Activated naive CD4-positive, alpha-beta T cell treated with anti-CD3 and anti-CD28 coated beads for 36 hours (primary cell): ENCODE measurements around the gene IGFLR1. TPM values are rescaled to one million over a fixed set of nuclear protein-coding genes. Genes with fewer than 3 reads are reported as not detected.
"Not testable (repeated sequence)": the region's sequence is repeated elsewhere in the genome, so short reads cannot be mapped to it uniquely, and the experiment has no call there.

Experiments used
- CTCF ChIA-PET: fragments of 350-600 bp; sonication (Branson Sonifier 250); formaldehyde crosslinking; loops from one replicate; lab custom pipeline; 2021; ENCODE audit warnings: antibody characterized with exemption; lab: Charles Lee
- DNase-seq: peaks from one replicate; pipeline ENCODE4 v3.0.0-alpha.2; 2020
- H3K27ac Mint-ChIP-seq: one replicate; pipeline ENCODE4 v1.8.0; 2021; ENCODE audit warnings: mild to moderate bottlenecking, mixed read lengths
- H3K27me3 Mint-ChIP-seq: one replicate; pipeline ENCODE4 v1.8.0; 2021; ENCODE audit warnings: low read depth, mixed read lengths
- H3K36me3 Mint-ChIP-seq: one replicate; pipeline ENCODE4 v1.8.0; 2021; ENCODE audit warnings: low read depth, mixed read lengths
- H3K4me1 Mint-ChIP-seq: one replicate; pipeline ENCODE4 v1.8.0; 2021; ENCODE audit warnings: low read depth, mixed read lengths
- H3K4me3 Mint-ChIP-seq: one replicate; pipeline ENCODE4 v1.8.0; 2021; ENCODE audit warnings: mild to moderate bottlenecking, moderate library complexity, mixed read lengths
- H3K9me3 Mint-ChIP-seq: one replicate; pipeline ENCODE4 v1.8.0; 2021; ENCODE audit warnings: mixed read lengths
- intact Hi-C: fragments of 100-400 bp; cut with micrococcal nuclease; formaldehyde crosslinking; loops from one replicate; pipeline ENCODE4 v1.15.1; 2023
- total RNA-seq, 2 experiments: library from RNA; stranded (reverse); gene quantifications; one replicate each; pipeline ENCODE4 v1.2.3, GENCODE V29; 2021

The IGFLR1 gene
- total RNA-seq, 2 experiments from 2014 or later, result 51.0 to 52.8 TPM

DNA sequence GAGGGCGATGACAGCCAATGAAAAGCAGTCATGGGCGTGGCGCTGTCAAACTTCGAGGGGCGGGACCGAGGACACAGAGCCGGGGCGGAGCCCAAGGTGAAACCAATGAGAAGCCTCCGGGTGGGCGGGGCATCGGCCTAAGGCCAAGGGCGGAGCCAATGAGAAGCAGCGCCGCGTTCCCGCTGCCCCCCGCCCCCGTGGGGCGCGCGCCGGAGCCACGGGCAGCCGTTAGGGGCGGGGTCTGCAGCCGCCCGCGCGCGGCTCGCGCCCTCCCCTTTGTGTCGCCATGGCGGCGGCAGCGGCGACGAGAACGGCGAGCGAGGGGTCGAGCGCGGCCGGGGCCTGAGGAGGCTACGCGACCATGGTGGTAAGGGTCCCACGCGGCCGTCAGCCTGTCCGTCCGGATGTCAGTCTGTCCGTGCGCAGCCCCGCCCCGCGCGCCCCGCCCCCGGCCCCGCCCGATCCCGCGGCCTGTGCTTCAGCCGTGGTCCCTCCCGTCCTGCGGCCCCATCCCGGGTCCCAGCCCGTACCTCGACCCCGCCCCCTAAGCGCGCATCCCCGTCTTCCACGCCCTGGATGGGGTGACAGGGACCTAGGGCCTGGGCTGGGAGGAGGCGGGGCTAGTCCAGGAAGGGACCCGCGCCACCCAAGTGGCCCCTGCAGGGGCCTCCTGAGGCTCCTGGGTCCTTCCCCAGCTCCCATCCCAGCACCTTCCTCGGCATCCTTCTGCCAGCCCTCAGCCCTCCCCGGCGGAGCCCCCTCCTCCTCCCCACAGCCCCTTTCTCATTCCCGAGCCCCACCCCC, 33.2 kb upstream of the IGFLR1 start, which contains the start of gene ARHGAP33:
Gene ARHGAP33 (plus strand): TSS at position 267 of the 804 bp plus-strand sequence. CDS start 95 bp downstream, at position 362.
- CTCF ChIA-PET, result no interaction called here
- Mint-ChIP-seq H3K36me3 (no peaks in the 10 kb centered on the region), H3K9me3 (no peaks in the 10 kb centered on the region), H3K27ac (no peak within 1 kb of the TSS), H3K4me3 (peak within 1 kb of the TSS; percentile 78), H3K27me3 (no peaks in the 10 kb centered on the region), H3K4me1 (peaks cover 18% of the 10 kb centered on the region)
- intact Hi-C loops, result loop anchor here (1.0 to 5.0 kb wide), 9 partner anchors 17 to 279 kb away; partner anchors contain the start of genes ETV2, LIN37, NFKBID and PROSER3
- DNase-seq, result peak; percentile 100

DNA sequence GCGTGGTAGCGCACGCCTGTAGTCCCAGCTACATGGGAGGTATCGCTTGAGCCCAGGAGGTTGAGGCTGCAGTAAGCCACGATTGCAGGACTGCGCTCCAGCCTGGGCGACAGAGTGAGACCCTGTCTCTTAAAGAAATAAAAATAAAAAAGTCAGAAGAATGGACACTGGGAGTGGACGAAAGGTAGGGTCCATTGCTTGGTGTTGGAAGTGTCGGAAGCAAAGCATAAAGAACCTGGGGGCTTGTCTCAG, 32.7 kb upstream of the IGFLR1 start:
- no peak overlapping the region for H3K27ac Mint-ChIP-seq
- H3K9me3 Mint-ChIP-seq, result no peaks in the 10 kb centered on the region
- CTCF ChIA-PET, result no interaction called here
- H3K4me3 Mint-ChIP-seq, result peak overlapping the region; percentile 78
- no peaks in the 10 kb centered on the region for H3K36me3 Mint-ChIP-seq
- intact Hi-C loops, result loop anchor here (1.0 to 5.0 kb wide), 9 partner anchors 17 to 279 kb away; partner anchors contain the start of genes ETV2, LIN37, NFKBID and PROSER3
- DNase-seq, result no peak
- peaks cover 18% of the 10 kb centered on the region for H3K4me1 Mint-ChIP-seq
- no peaks in the 10 kb centered on the region for H3K27me3 Mint-ChIP-seq

DNA sequence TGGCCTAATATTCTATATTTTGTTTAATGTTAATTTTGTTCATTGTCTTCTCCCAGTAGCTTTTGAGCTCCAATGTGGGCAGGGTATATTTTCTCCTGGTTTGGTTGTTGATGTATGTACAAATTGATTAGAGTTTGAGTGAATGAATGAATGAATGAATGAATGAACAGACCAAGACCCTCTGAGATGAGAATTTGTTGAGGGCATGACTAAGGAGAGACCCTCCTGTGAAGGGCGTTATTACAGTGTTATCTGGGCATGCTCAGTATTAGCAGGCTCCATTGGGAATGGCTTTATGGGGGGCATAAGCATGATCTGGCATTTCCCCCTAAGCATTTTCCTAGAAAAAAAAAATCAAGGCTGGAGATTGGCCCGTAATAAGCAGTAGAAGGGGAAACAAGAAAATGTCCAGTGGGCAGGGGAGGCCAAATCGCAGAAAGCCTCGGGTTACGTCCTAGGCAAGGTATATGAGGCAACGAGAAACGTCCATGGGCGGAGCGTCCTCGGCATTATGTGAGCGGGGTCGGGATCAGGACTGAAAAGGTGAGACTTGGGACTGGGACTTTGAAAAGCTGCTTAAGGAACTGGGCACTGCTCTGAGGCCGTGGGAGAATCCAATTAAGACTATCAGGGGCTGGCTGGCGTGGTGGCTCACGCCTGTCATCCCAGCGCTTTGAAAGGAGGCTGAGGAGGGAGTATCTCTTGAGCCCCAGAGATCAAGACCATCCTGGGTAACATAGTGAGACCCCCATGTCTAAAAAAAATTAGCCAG, 32.2 kb upstream of the IGFLR1 start:
- peak overlapping the region; percentile 78 for H3K4me3 Mint-ChIP-seq
- no peaks in the 10 kb centered on the region for H3K9me3 Mint-ChIP-seq
- DNase-seq, result no peak
- peaks cover 18% of the 10 kb centered on the region for H3K4me1 Mint-ChIP-seq
- no peaks in the 10 kb centered on the region for H3K27me3 Mint-ChIP-seq
- intact Hi-C loops, result loop anchor here (1.0 to 5.0 kb wide), 9 partner anchors 16 to 280 kb away; partner anchors contain the start of genes ETV2, LIN37, NFKBID and PROSER3
- no peak overlapping the region for H3K27ac Mint-ChIP-seq
- CTCF ChIA-PET, result no interaction called here
- H3K36me3 Mint-ChIP-seq, result peaks cover 2% of the 10 kb centered on the region

DNA sequence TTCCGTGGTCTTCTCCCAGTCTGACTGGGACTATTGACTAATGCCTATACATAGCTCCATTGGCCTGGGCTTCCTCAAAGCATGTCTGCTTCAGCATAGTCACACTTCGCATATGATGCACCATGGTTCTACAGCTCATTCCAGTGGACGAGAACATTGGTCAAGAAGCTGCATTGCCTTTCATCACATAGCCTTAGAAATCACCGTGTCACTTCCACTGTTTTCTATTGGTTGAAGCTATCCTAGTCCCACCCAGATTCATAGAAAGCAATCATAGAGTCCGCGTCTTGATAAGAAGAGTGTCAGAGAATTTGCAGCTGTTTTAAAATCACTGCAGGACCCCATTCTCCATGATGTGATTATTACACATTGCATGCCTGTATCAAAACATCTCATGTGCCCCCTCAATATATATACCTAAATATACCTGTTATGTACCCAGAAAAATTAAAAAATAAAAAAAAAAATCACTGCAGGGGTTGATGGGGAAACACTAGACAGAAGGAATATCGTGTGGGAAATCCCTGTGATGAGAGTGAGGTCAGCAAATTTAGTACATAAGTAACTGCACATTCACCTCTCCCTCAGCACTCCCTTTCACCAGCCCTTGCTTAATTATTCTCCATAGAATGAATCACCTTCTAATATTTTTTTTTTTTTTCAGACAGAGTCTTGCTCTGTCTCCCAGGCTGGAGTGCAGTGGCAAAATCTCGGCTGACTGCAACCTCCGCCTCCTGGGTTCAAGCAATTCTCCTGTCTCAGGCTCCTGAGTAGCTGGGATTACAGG, 31.0 kb upstream of the IGFLR1 start:
- H3K36me3 Mint-ChIP-seq, result peaks cover 10% of the 10 kb centered on the region
- H3K27me3 Mint-ChIP-seq, result no peaks in the 10 kb centered on the region
- H3K9me3 Mint-ChIP-seq, result no peaks in the 10 kb centered on the region
- CTCF ChIA-PET, result interaction anchor here (0.9 to 1.4 kb wide), 2 partner anchors 22 to 79 kb away, joined by 3 read pairs; no protein-coding TSS in a partner anchor
- peaks cover 18% of the 10 kb centered on the region for H3K4me1 Mint-ChIP-seq
- no peak overlapping the region for H3K4me3 Mint-ChIP-seq
- intact Hi-C loops, result no loop called here
- H3K27ac Mint-ChIP-seq, result no peak overlapping the region
- no peak for DNase-seq

DNA sequence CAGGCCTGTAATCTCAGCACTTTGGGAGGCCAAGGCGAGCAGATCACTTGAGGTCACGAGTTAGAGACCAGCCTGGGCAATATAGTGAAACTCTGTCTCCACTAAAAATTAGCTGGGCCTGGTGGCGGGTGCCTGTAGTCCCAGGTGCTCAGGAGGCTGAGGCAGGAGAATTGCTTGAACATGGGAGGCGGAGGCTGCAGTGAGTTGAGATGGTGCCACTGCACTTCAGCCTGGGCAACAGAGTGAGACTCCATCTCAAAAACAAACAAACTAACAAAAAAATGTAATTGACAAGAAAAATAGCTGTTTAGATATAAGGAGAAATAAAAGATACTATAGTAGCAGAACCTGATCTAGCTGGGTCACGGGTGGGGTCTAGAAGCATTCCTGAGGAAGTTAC, 30.1 kb upstream of the IGFLR1 start:
- DNase-seq, intact Hi-C loops, H3K4me3 Mint-ChIP-seq, H3K9me3 Mint-ChIP-seq, H3K27ac Mint-ChIP-seq, H3K27me3 Mint-ChIP-seq: not testable (repeated sequence)
- CTCF ChIA-PET, result interaction anchor here (0.9 to 1.4 kb wide), 2 partner anchors 21 to 78 kb away, joined by 3 read pairs; no protein-coding TSS in a partner anchor
- peaks cover 18% of the 10 kb centered on the region for H3K4me1 Mint-ChIP-seq
- peaks cover 11% of the 10 kb centered on the region for H3K36me3 Mint-ChIP-seq

DNA sequence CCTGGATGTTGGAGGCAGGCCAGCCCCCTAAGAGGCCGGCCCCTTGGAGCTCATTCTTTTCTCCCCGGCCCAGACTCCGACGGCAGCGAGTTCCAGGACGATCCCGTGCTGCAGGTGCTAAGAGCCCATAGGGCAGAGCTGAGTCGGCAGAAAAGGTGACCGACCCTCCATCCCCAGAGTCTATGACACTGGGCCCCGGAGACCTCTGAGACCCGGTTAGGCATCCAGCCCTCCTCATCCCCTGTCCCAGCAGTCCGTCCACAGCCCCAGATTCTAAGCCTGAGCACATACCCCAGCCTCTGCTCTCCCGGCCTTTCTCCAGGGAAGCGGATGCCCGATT, 25.8 kb upstream of the IGFLR1 start:
- CTCF ChIA-PET, result no interaction called here
- peaks cover 20% of the 10 kb centered on the region for H3K36me3 Mint-ChIP-seq
- intact Hi-C loops, result no loop called here
- DNase-seq, result no peak
- no peaks in the 10 kb centered on the region for H3K4me1 Mint-ChIP-seq
- no peaks in the 10 kb centered on the region for H3K9me3 Mint-ChIP-seq
- H3K4me3 Mint-ChIP-seq, result no peak overlapping the region
- H3K27ac Mint-ChIP-seq, result no peak overlapping the region
- no peaks in the 10 kb centered on the region for H3K27me3 Mint-ChIP-seq

DNA sequence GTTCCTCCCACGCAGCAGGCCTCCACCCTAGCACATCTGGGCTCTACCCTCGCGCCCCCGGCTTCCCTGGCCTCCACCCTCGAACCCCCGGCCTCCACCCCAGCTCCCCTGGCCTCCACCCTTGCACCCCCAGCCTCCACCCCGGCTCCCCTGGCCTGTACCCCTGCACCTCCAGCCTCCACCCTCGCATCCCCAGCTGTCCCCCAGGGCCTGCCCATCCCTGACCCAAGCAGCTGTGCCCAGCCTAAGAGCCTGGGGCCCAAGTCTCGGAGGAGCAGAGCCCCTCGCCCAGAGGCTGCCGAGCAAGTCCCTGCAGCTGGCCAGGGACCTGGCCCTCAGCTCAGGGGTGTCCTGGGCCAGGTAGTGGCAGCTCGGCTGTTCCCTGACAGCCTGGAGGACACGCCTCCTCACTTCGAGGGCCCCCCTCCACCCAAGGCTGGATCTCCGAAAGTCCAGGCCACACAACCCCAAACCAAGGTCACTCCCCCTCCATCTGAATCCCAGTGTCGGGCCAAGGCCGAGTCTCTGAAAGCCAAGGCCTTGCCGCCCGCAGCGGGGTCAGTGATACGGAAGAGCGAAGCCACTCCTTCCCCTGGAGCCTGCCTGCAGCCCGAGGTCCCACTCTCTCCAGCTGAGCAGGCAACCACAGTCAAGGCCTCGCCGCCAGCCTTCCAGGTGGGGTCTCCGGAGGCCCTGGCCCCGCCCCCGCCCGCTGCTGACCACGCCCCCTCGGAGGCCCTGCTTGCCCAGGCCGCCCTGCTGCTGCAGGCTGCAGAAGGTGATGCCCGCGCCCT, 25.2 kb upstream of the IGFLR1 start:
- Mint-ChIP-seq H3K9me3 (no peaks in the 10 kb centered on the region), H3K4me1 (no peaks in the 10 kb centered on the region), H3K27ac (no peak overlapping the region), H3K4me3 (no peak overlapping the region), H3K36me3 (peaks cover 20% of the 10 kb centered on the region), H3K27me3 (no peaks in the 10 kb centered on the region)
- no peak for DNase-seq
- CTCF ChIA-PET, result no interaction called here
- intact Hi-C loops, result no loop called here

DNA sequence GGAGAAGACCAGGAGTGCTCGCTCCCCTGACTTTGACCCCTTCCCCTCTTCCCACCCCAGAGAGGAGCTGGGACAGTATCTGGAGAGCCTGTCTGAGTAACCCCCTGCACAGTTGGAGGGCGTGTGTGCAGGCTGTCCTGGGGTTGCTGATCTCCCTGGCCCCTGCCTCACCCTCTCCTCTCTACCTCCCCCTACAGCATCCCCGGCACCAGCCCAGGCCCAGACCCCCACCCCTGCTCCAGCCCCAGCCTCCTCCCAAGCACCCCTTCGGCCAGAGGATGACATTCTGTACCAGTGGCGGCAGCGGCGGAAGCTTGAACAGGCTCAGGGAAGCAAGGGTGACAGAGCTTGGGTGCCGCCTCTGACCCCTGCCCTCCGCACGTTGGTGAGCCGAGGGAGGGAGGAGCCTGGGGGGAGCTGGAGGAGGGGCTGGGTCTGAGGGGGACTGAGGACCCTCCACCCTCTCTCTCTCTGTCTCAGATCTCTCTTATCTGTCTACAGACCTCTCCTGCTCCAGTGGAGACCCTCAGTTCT, 24.4 kb upstream of the IGFLR1 start:
- no peak overlapping the region for H3K4me3 Mint-ChIP-seq
- no peak overlapping the region for H3K27ac Mint-ChIP-seq
- no peaks in the 10 kb centered on the region for H3K27me3 Mint-ChIP-seq
- H3K9me3 Mint-ChIP-seq, result no peaks in the 10 kb centered on the region
- peaks cover 26% of the 10 kb centered on the region for H3K36me3 Mint-ChIP-seq
- no peak for DNase-seq
- H3K4me1 Mint-ChIP-seq, result no peaks in the 10 kb centered on the region
- intact Hi-C loops, result no loop called here
- CTCF ChIA-PET, result no interaction called here

DNA sequence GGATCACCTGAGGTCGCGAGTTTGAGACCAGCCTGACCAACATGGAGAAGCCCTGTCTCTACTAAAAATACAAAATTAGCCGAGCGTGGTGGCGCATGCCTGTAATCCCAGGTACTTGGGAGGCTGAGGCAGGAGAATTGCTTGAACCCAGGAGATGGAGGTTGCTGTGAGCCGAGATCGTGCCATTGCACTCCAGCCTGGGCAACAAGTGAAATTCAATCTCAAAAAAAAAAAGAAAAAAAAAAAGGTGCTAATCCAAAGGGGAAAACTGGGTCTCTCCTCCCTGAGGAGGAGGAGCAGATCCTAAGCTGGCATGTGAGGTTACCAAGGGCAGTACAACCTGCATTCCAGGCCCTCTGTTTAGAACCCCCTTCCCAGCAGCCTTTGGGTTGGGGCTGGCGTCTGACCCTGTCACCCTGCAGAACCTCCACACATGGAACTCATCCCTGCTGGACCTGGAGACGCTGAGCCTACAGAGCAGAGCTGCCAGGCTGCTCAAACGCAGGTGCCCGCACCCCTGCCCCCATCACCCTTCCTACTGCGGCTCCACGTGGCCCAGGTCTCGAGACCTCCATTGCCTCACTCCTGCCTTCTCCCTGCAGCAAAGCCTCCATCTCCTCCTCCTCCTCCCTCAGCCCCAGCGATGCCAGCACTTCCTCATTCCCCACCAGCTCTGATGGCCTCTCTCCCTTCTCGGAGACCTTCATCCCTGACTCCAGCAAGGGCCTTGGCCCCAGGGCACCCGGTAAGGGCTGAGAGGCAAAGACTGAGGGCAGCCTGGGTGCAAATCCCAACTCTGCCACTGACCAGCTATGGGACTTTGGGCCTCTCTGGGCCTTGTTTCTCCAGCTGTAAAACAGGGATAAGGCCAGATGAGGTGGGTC, 22.4 kb upstream of the IGFLR1 start:
- H3K27ac Mint-ChIP-seq, result no peak overlapping the region
- no peaks in the 10 kb centered on the region for H3K9me3 Mint-ChIP-seq
- CTCF ChIA-PET, result interaction anchor here (1.0 kb wide), 1 partner anchor 55 kb away, joined by 4 read pairs; no protein-coding TSS in a partner anchor
- no peak overlapping the region for H3K4me3 Mint-ChIP-seq
- no peak for DNase-seq
- H3K4me1 Mint-ChIP-seq, result peaks cover 1% of the 10 kb centered on the region
- no peaks in the 10 kb centered on the region for H3K27me3 Mint-ChIP-seq
- peaks cover 28% of the 10 kb centered on the region for H3K36me3 Mint-ChIP-seq
- intact Hi-C loops, result no loop called here

DNA sequence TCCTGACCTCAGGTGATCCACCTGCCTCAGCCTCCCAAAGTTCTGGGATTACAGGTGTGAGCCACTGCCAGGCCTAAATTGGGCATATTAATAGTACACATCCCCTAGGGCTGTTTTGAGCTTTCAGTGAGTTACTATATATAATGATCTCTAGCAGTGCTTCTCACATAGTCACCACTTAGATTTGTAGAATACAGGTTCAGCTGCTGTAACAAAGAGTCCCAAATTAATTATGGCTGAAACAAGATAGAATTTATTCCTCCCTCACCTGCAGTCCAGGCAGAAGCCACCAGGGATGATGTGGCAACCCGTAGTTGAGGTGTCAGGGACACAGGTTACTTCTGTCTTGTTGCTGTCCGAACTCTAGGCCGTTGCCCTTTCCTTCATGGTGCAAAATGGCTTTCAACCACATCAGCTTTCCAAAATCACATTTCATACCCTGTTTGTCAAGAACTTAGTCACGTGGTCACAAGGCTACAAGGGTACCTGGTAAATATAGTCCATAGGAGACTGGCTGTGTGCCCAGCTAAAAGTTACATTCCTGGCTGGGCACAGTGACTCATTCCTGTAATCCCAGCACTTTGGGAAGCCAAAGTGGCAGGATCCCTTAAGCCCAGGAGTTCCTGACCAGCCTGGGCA, 18.6 kb upstream of the IGFLR1 start:
- CTCF ChIA-PET, result no interaction called here
- DNase-seq, result no peak
- Mint-ChIP-seq H3K27ac (no peak overlapping the region), H3K4me3 (no peak overlapping the region), H3K4me1 (peaks cover 19% of the 10 kb centered on the region), H3K9me3 (no peaks in the 10 kb centered on the region), H3K27me3 (peaks cover 8% of the 10 kb centered on the region), H3K36me3 (peaks cover 23% of the 10 kb centered on the region)
- intact Hi-C loops, result no loop called here
